ENCODE results near the gene CDK15.

GRCh38 chr2:201909961-201910361 lies 103.6 kb downstream of the CDK15 start:
- TF ChIP-seq CEBPB (IDR thresholded peaks at IDR 0.05): no peak
- no peak for TF ChIP-seq HOXA7 (CRISPR knock-in tag; IDR thresholded peaks at IDR 0.05)
- TF ChIP-seq CTCF (IDR thresholded peaks at IDR 0.05): no peak
- no peak for TF ChIP-seq BHLHE40 (IDR thresholded peaks at IDR 0.05; ENCODE audit: low read depth, low read length)
- no peak for TF ChIP-seq CHD2 (IDR thresholded peaks at IDR 0.05; ENCODE audit: low read length, partially characterized antibody)
- no peak for TF ChIP-seq RAD21 (conservative IDR thresholded peaks at IDR 0.05 in 1 of 2, IDR thresholded peaks at IDR 0.05 in 1 of 2)
- no peak for TF ChIP-seq EP300 (IDR thresholded peaks at IDR 0.05)
- TF ChIP-seq POLR2A (IDR thresholded peaks at IDR 0.05; ENCODE audit: low read length): no peak
- TF ChIP-seq BCL3 (IDR thresholded peaks at IDR 0.05): no peak

Data from A549 (cell line).